Upper lobe of right lung (tissue), 1 donor: ENCODE measurements around the gene ABCD3. TPM values are rescaled to one million over a fixed set of nuclear protein-coding genes. Genes with fewer than 3 reads are reported as not detected.

Experiments used
- ATAC-seq: fragments of 200-7000 bp; cut with Tn5 transposase; one replicate; pipeline ENCODE4 v1.9.1; 2020; ENCODE audit warnings: mild to moderate bottlenecking, moderate library complexity
- DNase-seq: peaks from one replicate; pipeline ENCODE4 v3.0.0-alpha.2; 2020
- H3K27ac ChIP-seq: fragments of 200-600 bp; one replicate; pipeline ENCODE4 v1.8.0; 2022
- H3K27me3 ChIP-seq: fragments of 200-600 bp; one replicate; pipeline ENCODE4 v1.8.0; 2022; ENCODE audit warnings: mild to moderate bottlenecking
- H3K36me3 ChIP-seq: fragments of 200-600 bp; one replicate; pipeline ENCODE4 v1.8.0; 2022
- H3K4me1 ChIP-seq: fragments of 200-600 bp; one replicate; pipeline ENCODE4 v1.8.0; 2022
- H3K4me3 ChIP-seq: fragments of 200-600 bp; one replicate; pipeline ENCODE4 v1.8.0; 2022; ENCODE audit warnings: mild to moderate bottlenecking
- H3K9me3 ChIP-seq: fragments of 200-600 bp; one replicate; pipeline ENCODE4 v1.8.0; 2022
- intact Hi-C: fragments of 100-400 bp; cut with DNase I; formaldehyde crosslinking; loops from one replicate; pipeline ENCODE4 v1.11.0; 2022
- total RNA-seq: library from RNA; stranded (reverse); fragmentation: NEBNext Ultra II Directional; extraction: Animal tissue kit (Norgen Biotek cat#: 25700); gene quantifications from one replicate; pipeline ENCODE4 v1.2.1, GENCODE V29; 2021
- TF ChIP-seq, protein P1 (sequence below): fragments of 200-600 bp; IDR thresholded peaks from one replicate; pipeline ENCODE4 v1.8.0; 2022; ENCODE audit warnings: antibody characterized with exemption
- donor health status: DM: no; HTN: yes; CAD: no; lungs with severe emphysema.

Gene ABCD3
- total RNA-seq, 1 donor from 2014 or later = 50.9 TPM

DNA sequence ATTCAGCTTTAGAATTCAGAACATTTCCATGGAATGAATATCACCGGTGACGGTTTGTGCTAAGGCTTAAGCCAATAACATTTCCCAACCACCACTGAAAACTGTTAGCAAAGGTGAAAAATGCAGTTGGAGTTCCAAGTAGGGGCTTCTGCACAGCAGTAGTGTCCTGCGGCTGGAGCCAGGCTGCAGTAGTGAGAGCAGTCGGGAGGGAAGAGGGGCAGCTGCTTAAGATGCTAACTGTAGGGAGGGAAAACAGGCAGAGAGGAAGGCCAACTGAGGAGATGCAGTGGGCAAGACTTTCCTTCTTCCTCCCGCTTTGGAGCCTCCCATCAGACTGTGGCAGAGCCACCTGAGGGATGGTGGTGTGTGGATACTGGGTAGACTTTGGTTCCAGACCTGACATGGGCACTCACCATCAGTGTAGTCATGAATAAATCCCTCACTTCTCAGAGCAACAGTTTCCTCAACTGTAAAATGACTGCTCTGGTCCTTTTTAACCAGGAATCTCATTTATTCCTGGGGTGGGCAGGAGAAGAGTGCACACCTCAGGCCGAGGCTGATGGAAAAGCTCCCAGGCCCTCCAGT lies 120.1 kb downstream of the ABCD3 start:
- intact Hi-C loops = no loop called here
- peaks cover 17% of the 10 kb centered on the region for H3K4me1 ChIP-seq
- no peak overlapping the region for H3K27ac ChIP-seq
- DNase-seq (no peak), ATAC-seq (no peak)
- H3K36me3 ChIP-seq = peaks cover 19% of the 10 kb centered on the region
- TF ChIP-seq, protein P1, sequence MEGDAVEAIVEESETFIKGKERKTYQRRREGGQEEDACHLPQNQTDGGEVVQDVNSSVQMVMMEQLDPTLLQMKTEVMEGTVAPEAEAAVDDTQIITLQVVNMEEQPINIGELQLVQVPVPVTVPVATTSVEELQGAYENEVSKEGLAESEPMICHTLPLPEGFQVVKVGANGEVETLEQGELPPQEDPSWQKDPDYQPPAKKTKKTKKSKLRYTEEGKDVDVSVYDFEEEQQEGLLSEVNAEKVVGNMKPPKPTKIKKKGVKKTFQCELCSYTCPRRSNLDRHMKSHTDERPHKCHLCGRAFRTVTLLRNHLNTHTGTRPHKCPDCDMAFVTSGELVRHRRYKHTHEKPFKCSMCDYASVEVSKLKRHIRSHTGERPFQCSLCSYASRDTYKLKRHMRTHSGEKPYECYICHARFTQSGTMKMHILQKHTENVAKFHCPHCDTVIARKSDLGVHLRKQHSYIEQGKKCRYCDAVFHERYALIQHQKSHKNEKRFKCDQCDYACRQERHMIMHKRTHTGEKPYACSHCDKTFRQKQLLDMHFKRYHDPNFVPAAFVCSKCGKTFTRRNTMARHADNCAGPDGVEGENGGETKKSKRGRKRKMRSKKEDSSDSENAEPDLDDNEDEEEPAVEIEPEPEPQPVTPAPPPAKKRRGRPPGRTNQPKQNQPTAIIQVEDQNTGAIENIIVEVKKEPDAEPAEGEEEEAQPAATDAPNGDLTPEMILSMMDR = no peak
- H3K27me3 ChIP-seq = no peaks in the 10 kb centered on the region
- no peaks in the 10 kb centered on the region for H3K9me3 ChIP-seq
- peak overlapping the region; percentile 85 for H3K4me3 ChIP-seq

DNA sequence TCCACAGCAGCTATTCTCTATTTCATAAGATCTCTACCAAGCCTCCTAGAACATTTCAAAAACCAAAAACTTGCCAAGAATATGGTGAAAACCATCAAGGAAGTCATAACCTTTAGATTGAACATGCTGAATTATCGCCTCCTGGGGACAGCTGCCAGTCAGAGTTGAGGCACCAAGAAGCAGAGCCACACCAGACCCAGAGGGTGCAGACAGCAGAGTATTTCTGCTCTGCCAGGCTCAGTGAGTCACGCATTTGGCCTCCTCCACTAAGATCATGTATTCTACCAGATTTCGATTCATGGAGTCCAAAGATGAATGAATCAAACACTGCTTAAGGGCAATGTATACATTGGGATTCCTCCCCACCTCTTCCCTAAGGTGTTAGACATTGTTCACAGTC lies 121.3 kb downstream of the ABCD3 start:
- H3K9me3 ChIP-seq = no peaks in the 10 kb centered on the region
- H3K27me3 ChIP-seq = no peaks in the 10 kb centered on the region
- no peak for ATAC-seq
- H3K27ac ChIP-seq = peak overlapping the region; percentile 3
- H3K4me3 ChIP-seq = peak overlapping the region; percentile 85
- no peak for DNase-seq
- TF ChIP-seq, protein P1 = no peak
- H3K36me3 ChIP-seq = peaks cover 16% of the 10 kb centered on the region
- intact Hi-C loops = no loop called here
- H3K4me1 ChIP-seq = peaks cover 28% of the 10 kb centered on the region

DNA sequence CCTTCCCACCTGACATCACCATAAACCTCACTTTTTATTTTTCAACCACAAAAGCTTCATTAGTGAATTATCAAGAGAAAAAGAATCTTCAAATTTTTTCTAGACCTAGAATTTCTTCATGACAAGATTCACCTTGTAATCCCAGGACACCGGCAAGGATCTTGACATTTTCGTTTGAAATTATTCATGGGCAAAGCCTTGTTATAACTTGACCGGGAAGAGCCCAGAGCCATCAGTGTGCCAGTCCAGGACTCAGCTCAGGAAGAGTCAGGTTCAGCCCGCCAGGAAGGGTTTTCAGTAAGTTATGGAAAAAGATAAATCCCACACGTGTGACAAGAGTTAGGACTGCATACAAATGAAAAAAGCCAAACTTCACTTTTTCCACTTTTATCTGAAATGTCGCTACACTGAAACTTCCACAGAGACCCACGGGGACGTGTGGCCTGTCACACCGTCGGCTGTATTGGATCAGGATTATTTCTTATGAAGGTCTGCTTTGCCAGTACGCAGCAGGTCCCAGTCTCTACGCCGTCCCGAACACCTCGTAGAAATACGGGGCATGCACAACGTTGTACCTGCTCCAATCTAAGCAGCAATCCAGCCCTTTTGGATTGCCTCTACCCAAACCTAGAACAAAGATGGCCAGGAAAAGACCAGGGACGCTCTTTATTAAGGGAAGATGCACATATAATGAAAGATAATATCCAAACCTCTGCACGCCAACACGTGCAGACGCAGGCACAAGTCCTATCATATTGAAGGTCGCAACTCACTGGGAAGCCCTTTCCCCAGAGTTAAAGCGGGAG lies 122.5 kb downstream of the ABCD3 start:
- H3K4me1 ChIP-seq = peaks cover 38% of the 10 kb centered on the region
- no peaks in the 10 kb centered on the region for H3K9me3 ChIP-seq
- ATAC-seq = no peak
- peak overlapping the region; percentile 85 for H3K4me3 ChIP-seq
- intact Hi-C loops = no loop called here
- peaks cover 4% of the 10 kb centered on the region for H3K36me3 ChIP-seq
- peak overlapping the region; percentile 91 for H3K27ac ChIP-seq
- no peaks in the 10 kb centered on the region for H3K27me3 ChIP-seq
- TF ChIP-seq, protein P1 = no peak
- no peak for DNase-seq

DNA sequence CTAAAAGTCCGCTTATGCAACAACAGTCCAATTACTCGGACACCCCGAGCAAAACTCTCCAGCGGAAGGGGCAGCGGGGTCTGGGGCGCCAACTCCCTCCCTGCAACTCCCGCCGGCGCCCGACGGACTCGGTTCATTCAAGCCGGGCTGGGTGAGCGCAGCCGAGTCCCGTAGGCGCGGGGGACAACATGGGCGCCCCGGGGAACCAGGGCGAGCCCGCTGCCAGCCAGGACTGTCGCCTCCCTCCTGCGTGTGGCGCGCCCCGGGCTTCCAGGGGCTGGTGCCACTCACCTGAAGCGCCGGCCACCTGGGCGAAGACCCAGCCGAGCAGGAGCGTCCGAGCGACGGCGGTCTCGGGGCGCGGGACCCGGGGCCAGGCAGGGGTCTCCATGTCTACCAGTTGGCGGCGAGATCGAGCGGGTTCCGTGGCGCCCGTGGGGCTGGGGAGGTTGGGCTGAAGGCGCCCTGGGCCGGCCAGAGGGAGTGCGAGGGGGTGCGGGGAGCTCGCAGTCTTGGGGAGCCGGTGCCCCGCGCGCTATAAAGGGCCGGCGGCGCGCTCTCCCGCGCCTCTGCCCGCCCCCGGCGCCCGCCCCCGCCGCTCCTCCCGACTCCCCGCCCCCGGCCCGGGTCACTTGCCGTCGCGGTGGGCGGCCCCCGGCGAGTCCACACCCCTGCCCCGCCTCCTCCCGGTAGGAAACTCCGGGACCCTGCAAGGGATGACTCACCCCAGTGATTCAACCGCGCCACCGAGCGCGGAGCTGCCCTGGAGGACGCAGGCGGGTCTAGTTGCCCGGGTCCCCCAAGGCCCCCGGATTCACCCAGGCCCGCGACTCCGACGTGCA lies 123.3 kb downstream of the ABCD3 start, which contains the start of gene F3:
Gene F3, minus strand, starts transcription at position 514 of the 842 bp plus-strand sequence. Its CDS starts 123 bp downstream, at position 391.
- Histone ChIP-seq H3K4me3 (peak within 1 kb of the TSS; percentile 85), H3K27ac (peak within 1 kb of the TSS; percentile 91), H3K27me3 (no peaks in the 10 kb centered on the region), H3K4me1 (peaks cover 32% of the 10 kb centered on the region), H3K36me3 (no peaks in the 10 kb centered on the region), H3K9me3 (no peaks in the 10 kb centered on the region)
- ATAC-seq = peak; percentile 96
- intact Hi-C loops = no loop called here
- TF ChIP-seq, protein P1 = peak; percentile 9
- peak; percentile 97 for DNase-seq

DNA sequence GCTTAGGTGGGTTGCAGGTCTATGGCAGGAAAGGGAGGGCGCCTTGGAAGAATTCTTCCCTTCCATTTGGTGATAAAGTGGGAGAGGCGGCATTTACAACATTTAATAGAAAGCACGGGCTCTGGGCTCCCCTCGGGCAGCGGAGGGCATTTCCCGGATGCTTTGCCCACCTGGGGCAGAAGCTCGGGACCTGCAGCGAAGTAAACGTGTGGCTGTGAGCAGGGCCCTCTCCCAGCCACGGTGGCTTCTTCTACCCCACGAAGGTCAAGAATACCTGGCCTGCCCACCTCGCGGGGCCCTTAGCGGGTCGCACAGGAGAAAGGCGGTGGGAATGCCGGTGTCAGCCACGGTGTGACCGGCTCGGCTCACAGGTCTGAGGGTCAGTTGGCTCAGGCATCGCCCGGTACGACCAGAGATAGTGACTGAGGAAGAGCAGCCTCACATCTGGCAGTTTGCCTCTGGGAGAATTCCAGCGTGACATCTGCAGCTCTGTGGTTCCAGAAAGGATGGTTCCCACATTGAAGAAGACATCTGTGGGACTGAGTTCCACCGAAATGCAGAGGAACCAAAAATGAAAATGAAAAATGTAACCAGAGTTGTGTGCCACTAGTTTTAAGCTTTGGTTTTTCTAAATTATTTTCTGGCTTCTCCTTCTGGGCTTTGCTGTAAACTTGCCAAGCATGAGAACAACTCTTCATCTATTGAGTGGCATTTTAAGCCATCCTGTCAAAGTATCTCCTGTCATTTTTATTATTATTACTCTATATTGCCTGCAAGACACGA lies 124.1 kb downstream of the ABCD3 start:
- peak; percentile 4 for ATAC-seq
- TF ChIP-seq, protein P1 = no peak
- no peaks in the 10 kb centered on the region for H3K36me3 ChIP-seq
- H3K9me3 ChIP-seq = no peaks in the 10 kb centered on the region
- peaks cover 32% of the 10 kb centered on the region for H3K4me1 ChIP-seq
- peak overlapping the region; percentile 91 for H3K27ac ChIP-seq
- peak overlapping the region; percentile 85 for H3K4me3 ChIP-seq
- DNase-seq = peak; percentile 70
- intact Hi-C loops = no loop called here
- no peaks in the 10 kb centered on the region for H3K27me3 ChIP-seq
